ENCODE data around the gene MSI2. TPM values are rescaled to one million over a fixed set of nuclear protein-coding genes. Genes with fewer than 3 reads are reported as not detected.

Gene MSI2
- total RNA-seq, 2 donors from 2014 or later: 88.3 to 114 TPM

GRCh38 chr17:57290981-57291380 is 34.7 kb downstream of the MSI2 start:
- no peak overlapping the region for H3K4me3 ChIP-seq (ENCODE audit: low read length)
- no peak for TF ChIP-seq CTCF (conservative IDR thresholded peaks at IDR 0.05)
- Mint-ChIP-seq H3K27me3 (ENCODE audit: insufficient read depth) (no peaks in the 10 kb centered on the region), H3K36me3 (ENCODE audit: low read depth) (peaks cover 22% of the 10 kb centered on the region), H3K9me3 (no peaks in the 10 kb centered on the region), H3K4me3 (no peak overlapping the region), H3K27ac (peak overlapping the region; percentile 15), H3K4me1 (peaks cover 49% of the 10 kb centered on the region)
- 85 to 93% methylated on average over 7 to 10 of the region's 10 CpGs for WGBS, 2 experiments (ENCODE audit: insufficient coverage in 1 of 2, insufficient read length in 1 of 2)
- DNase-seq: no peak
- no peaks in the 10 kb centered on the region for H3K27me3 ChIP-seq (ENCODE audit: control insufficient read depth, insufficient read depth, low read length, poor library complexity, severe bottlenecking)
- no peak overlapping the region for H3K27ac ChIP-seq (ENCODE audit: low read depth, low read length)
- no peaks in the 10 kb centered on the region for H3K4me1 ChIP-seq (ENCODE audit: control insufficient read depth, insufficient read depth, low read length)
- H3K36me3 ChIP-seq (ENCODE audit: control insufficient read depth, insufficient read depth, low read length): peaks cover 12% of the 10 kb centered on the region
- no peak overlapping the region for H3K9ac ChIP-seq (ENCODE audit: extremely low read depth, low read length, poor library complexity, severe bottlenecking)
- no peaks in the 10 kb centered on the region for H3K9me3 ChIP-seq (ENCODE audit: control insufficient read depth, low read length)

- Mint-ChIP-seq H3K27me3 (ENCODE audit: insufficient read depth) (no peaks in the 10 kb centered on the region), H3K27ac (no peak overlapping the region), H3K9me3 (no peaks in the 10 kb centered on the region), H3K4me1 (peaks cover 45% of the 10 kb centered on the region), H3K36me3 (ENCODE audit: low read depth) (peaks cover 28% of the 10 kb centered on the region), H3K4me3 (no peak overlapping the region)
- Histone ChIP-seq H3K36me3 (ENCODE audit: control insufficient read depth, insufficient read depth, low read length) (peaks cover 13% of the 10 kb centered on the region), H3K4me1 (ENCODE audit: control insufficient read depth, insufficient read depth, low read length) (no peaks in the 10 kb centered on the region), H3K9me3 (ENCODE audit: control insufficient read depth, low read length) (peaks cover 1% of the 10 kb centered on the region), H3K27ac (ENCODE audit: low read depth, low read length) (no peak overlapping the region), H3K9ac (ENCODE audit: extremely low read depth, low read length, poor library complexity, severe bottlenecking) (no peak overlapping the region), H3K27me3 (ENCODE audit: control insufficient read depth, insufficient read depth, low read length, poor library complexity, severe bottlenecking) (no peaks in the 10 kb centered on the region), H3K4me3 (ENCODE audit: low read length) (no peak overlapping the region)
- TF ChIP-seq CTCF (conservative IDR thresholded peaks at IDR 0.05): no peak
- WGBS, 2 experiments (ENCODE audit: insufficient coverage in 1 of 2, insufficient read length in 1 of 2): 90 to 91% methylated on average over 5 of the region's 5 CpGs
- no peak for DNase-seq
These were observed 35.8 kb downstream of the MSI2 start for GRCh38 chr17:57292091-57292490.

- WGBS, 2 experiments (ENCODE audit: insufficient coverage in 1 of 2, insufficient read length in 1 of 2): 92 to 95% methylated on average over 3 to 10 of the region's 10 CpGs
- H3K4me3 Mint-ChIP-seq: no peak overlapping the region
- no peak for DNase-seq
These were observed 36.8 kb downstream of the MSI2 start for GRCh38 chr17:57293077-57293476.

More at GRCh38 chr17:57293077-57293476, 36.8 kb downstream of the MSI2 start:
- TF ChIP-seq CTCF (conservative IDR thresholded peaks at IDR 0.05): no peak
- Mint-ChIP-seq H3K27me3 (ENCODE audit: insufficient read depth) (no peaks in the 10 kb centered on the region), H3K4me1 (peaks cover 35% of the 10 kb centered on the region), H3K9me3 (peaks cover 9% of the 10 kb centered on the region), H3K36me3 (ENCODE audit: low read depth) (peaks cover 31% of the 10 kb centered on the region), H3K27ac (peak overlapping the region; percentile 15)
- H3K9me3 ChIP-seq (ENCODE audit: control insufficient read depth, low read length): peaks cover 11% of the 10 kb centered on the region
- no peak overlapping the region for H3K4me3 ChIP-seq (ENCODE audit: low read length)
- peaks cover 23% of the 10 kb centered on the region for H3K36me3 ChIP-seq (ENCODE audit: control insufficient read depth, insufficient read depth, low read length)
- no peaks in the 10 kb centered on the region for H3K27me3 ChIP-seq (ENCODE audit: control insufficient read depth, insufficient read depth, low read length, poor library complexity, severe bottlenecking)
- H3K9ac ChIP-seq (ENCODE audit: extremely low read depth, low read length, poor library complexity, severe bottlenecking): no peak overlapping the region
- no peaks in the 10 kb centered on the region for H3K4me1 ChIP-seq (ENCODE audit: control insufficient read depth, insufficient read depth, low read length)
- no peak overlapping the region for H3K27ac ChIP-seq (ENCODE audit: low read depth, low read length)

Data from endodermal cell (in vitro differentiated cells).